ENCODE results near the gene HNRNPA2B1. TPM values are rescaled to one million over a fixed set of nuclear protein-coding genes. Genes with fewer than 3 reads are reported as not detected.

The HNRNPA2B1 gene
- total and polyA plus RNA-seq, 2 of the 8 experiments (the other 6 are each of a cell fraction or from before 2014, with no cell fraction given), result 276 to 1,255 TPM

DNA sequence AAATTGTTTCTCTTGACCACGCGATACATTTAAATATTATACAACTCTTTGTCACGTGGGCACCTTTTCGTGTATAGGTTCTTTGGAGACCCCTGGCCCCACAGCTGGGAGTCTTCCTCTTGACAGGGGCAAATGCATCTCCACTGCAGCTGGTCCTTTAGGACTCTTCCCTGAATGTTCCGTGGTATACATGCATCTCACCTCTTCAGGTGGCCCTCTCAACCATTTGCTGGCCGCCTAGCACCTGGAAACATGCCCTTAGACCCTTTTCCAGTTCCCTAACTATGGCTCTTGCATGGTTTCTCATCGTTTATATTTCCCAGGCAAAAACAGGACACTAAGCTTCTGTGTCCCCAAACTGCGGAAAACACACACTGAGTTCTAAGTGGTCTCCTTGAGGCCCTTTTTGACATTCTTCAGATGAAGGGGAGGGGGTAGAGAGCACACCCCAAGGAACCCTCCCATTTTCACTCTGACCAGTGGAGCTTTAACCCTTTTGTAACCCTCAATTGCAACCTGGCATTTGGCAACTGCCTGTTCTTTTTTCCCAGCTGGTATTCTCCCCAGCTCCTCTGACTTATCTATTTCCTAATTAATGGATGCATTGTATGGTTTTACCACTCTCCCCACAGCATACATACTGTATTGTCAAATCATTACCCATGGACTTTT is 20.6 kb downstream of the HNRNPA2B1 start:
- Histone ChIP-seq H4K20me1 (replicated peaks in 1 of 2; ENCODE audit: control insufficient read depth in 1 of 2, insufficient read depth in 2 of 2, low read length in 2 of 2) (peaks cover 0 to 5% of the 10 kb centered on the region in 2 experiments), H2BK5ac (ENCODE audit: low read depth, low read length) (no peak overlapping the region)

More for the DNA sequence above, 20.6 kb downstream of the HNRNPA2B1 start:
- POLR2A ChIA-PET (ENCODE audit: partially characterized antibody), result interaction anchor here (1.0 to 17.3 kb wide), 12 partner anchors 9 to 231 kb away, joined by 3 to 578 read pairs (median 4); partner anchors contain the start of genes CBX3 and HNRNPA2B1
- Histone ChIP-seq H3K4me2 (ENCODE audit: insufficient read depth in 1 of 2, low read depth in 2 of 2, low read length in 2 of 2) (no peak overlapping the region), H4K8ac (ENCODE audit: extremely low read depth, insufficient read depth, low read length) (no peak overlapping the region), H2BK15ac (ENCODE audit: low read length) (no peak overlapping the region), H3K4me1 (replicated peaks in 1 of 4; ENCODE audit: control insufficient read depth in 3 of 4, insufficient read depth in 4 of 4, low read length in 3 of 4) (peaks cover 0 to 5% (median 0%) of the 10 kb centered on the region in 4 experiments; a peak in 1 of 7 replicates), H2BK120ac (replicated peaks; ENCODE audit: low read depth, low read length) (no peak overlapping the region), H3K14ac (ENCODE audit: insufficient read length) (no peak overlapping the region), H3K18ac (ENCODE audit: extremely low read depth, low read length) (no peak overlapping the region), H2BK12ac (ENCODE audit: low read depth, low read length) (no peak overlapping the region), H2AK5ac (ENCODE audit: low read depth, low read length) (no peak overlapping the region), H3K56ac (replicated peaks; ENCODE audit: insufficient read length, low read depth, low read length) (no peak overlapping the region), H3K27me3 (replicated peaks in 1 of 4; ENCODE audit: control insufficient read depth in 3 of 4, extremely low read depth in 1 of 4, insufficient read depth in 3 of 4, low read length in 3 of 4) (no peaks in the 10 kb centered on the region), H2BK20ac (ENCODE audit: low read length) (no peak overlapping the region), H3K4ac (replicated peaks; ENCODE audit: insufficient read length, low read depth, low read length) (no peak overlapping the region), H3K4me3 (ENCODE audit: extremely low read depth in 1 of 4, insufficient read depth in 2 of 4, low read depth in 3 of 4, low read length in 4 of 4) (no peak overlapping the region), H3K23ac (ENCODE audit: insufficient read length) (no peak overlapping the region), H2AFZ (ENCODE audit: low read length) (no peak overlapping the region), H3K79me1 (ENCODE audit: low read depth, low read length) (peaks cover 2% of the 10 kb centered on the region; the same call in 1 of the 2 replicates), H3K79me2 (ENCODE audit: control insufficient read depth in 1 of 2, insufficient read depth in 2 of 2, low read length in 2 of 2) (peaks cover 0 to 15% of the 10 kb centered on the region in 2 experiments; a peak in 2 of 4 replicates), H4K91ac (replicated peaks; ENCODE audit: insufficient read length, low read length) (no peak overlapping the region), H3K9me3 (ENCODE audit: insufficient read depth in 2 of 2, low read depth in 1 of 2, low read length in 1 of 2) (peaks cover 0 to 16% of the 10 kb centered on the region in 2 experiments; a peak in 1 of 4 replicates), H3K27ac (ENCODE audit: low read depth, low read length) (no peak overlapping the region), H3K9ac (replicated peaks in 1 of 4; ENCODE audit: extremely low read depth in 1 of 4, low read depth in 3 of 4, low read length in 3 of 4) (no peak overlapping the region), H3K23me2 (ENCODE audit: low read depth, low read length) (no peaks in the 10 kb centered on the region), H3K36me3 (ENCODE audit: control insufficient read depth in 2 of 4, insufficient read depth in 4 of 4, low read length in 3 of 4) (peaks cover 4 to 15% (median 5%) of the 10 kb centered on the region in 4 experiments; a peak in 4 of 8 replicates), H4K5ac (ENCODE audit: insufficient read length, low read depth, low read length) (no peak overlapping the region)
- 89% methylated on average over 8 of the region's 8 CpGs; no CpG with 5 or more reads in 1 of the 2 experiments for WGBS, 2 experiments (ENCODE audit: extremely low coverage in 1 of 2, insufficient coverage in 1 of 2, insufficient read length in 1 of 2, insufficient replicate concordance in 2 of 2, low coverage in 1 of 2, low lambda C conversion rate in 2 of 2, missing lambda C conversion rate in 1 of 2)
- DNase-seq (ENCODE audit: low read depth in 1 of 2, low spot score in 2 of 2) (no peak), FAIRE-seq (no peak)
- CTCF ChIA-PET (ENCODE audit: partially characterized antibody), result interaction anchor here (0.7 to 4.8 kb wide), 8 partner anchors 12 to 287 kb away, joined by 3 to 46 read pairs (median 9); no protein-coding TSS in a partner anchor
- TF ChIP-seq POLR2A (IDR thresholded peaks at IDR 0.05; ENCODE audit: control extremely low read depth in 1 of 2, low read depth in 2 of 2, low read length in 2 of 2), result peak in 1 of 2 experiments; percentile 25; a peak in 1 of 3 replicates
- no peak for TF ChIP-seq CBX8 (IDR thresholded peaks at IDR 0.05; ENCODE audit: borderline replicate concordance, low read depth, low read length)
- no peak for TF ChIP-seq KDM4A (IDR thresholded peaks at IDR 0.05; ENCODE audit: low read depth, low read length, severe bottlenecking)

Data from H1 (cell line).